UCSD-AML1 (cell line): Measurements from ENCODE around the gene RAB5A.
A peak's percentile ranks its signal among the peaks of the same experiment; 100 is the strongest.
"Not testable (repeated sequence)": the region's sequence is repeated elsewhere in the genome, so short reads cannot be mapped to it uniquely, and the experiment has no call there.

ENCODE experiments used
- DNase-seq: peaks from one replicate; lab custom pipeline; 2025; ENCODE audit not compliant: unreplicated experiment; lab: John Stamatoyannopoulos, UW

Gene RAB5A

GRCh38 chr3:19947549-19948225 is 790 bp downstream of the RAB5A start:
- peak; percentile 64 for DNase-seq

GRCh38 chr3:19948226-19948591 is 1.3 kb downstream of the RAB5A start:
- DNase-seq = no peak

DNA sequence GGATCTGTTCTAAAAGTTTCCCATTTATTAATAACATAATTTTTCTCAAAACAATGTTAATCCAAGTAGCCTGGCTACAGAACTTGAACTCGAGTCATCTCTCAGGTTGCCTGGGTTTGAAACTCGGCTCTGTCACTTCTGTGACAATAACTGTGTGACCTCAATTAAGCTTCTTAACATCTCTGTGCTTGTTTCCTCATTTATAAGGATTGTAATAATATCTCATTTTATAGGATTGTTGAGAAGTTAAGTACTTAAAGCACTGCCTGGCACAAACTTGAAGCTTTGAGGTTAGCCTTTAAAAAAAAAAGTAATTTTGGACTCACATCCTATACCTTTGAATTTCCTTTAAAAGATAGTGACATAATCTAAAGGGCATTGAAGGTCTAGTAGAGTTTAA is 3.4 kb downstream of the RAB5A start:
- no peak for DNase-seq

GRCh38 chr3:19954676-19955075 is 7.8 kb downstream of the RAB5A start:
- DNase-seq = no peak

DNA sequence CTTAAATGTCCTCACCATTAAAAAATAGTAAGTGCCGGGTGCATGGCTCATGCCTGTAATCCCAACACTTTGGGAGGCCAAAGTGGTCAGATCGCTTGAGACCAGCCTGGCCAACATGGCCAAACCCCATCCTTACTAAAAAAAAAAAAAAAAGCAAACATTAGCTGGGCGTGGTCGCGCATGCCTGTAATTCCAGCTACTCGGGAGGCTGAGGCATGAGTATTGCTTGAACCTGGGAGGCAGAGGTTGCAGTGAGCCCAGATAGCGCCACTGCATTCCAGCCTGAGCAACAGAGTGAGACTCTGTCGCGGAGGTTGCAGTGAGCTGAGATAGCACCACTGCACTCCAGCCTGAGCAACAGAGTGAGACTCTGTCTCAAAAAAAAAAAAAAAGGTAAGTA is 10.5 kb downstream of the RAB5A start:
- DNase-seq = not testable (repeated sequence)

- DNase-seq = no peak
Observed at GRCh38 chr3:19959505-19959904, 12.6 kb downstream of the RAB5A start.

DNA sequence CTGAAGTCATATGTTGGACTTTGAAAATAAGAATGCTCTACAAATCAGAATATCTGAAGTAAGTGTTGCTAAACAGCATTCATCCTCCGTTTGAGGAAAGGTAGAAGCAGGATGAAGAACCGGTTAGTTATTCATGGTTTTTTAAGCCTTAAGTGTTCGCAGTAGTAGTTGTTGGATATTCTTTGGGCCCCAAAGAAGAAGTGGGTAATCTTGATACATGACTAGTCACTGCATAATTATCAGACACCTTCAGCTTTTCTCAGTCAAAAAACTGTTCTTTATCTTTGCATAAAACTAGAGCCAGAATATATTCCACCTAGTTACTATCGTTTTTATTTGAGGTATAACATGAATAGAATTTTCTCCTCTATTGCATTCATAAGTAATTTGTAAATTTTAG is 13.8 kb downstream of the RAB5A start:
- DNase-seq = no peak

GRCh38 chr3:19961960-19962359 is 15.1 kb downstream of the RAB5A start:
- no peak for DNase-seq

DNA sequence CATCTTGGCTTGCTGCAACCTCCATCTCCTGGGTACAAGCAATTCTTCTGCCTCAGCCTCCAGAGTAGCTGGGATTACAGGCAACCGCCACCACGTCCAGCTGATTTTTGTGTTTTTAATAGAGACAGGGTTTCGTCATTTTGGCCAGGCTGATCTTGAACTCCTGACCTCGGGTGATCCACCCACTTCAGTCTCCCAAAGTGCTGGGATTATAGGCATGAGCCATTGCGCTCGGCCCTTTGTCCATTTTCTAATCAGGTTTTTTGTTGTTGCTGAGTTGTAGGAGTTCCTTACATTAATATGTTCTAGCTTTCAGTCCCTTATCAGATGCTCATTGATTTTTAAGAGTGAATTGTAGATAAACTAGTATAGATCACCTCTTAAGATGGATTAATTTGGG is 20.3 kb downstream of the RAB5A start:
- no peak for DNase-seq

GRCh38 chr3:19967812-19968211 is 20.9 kb downstream of the RAB5A start:
- DNase-seq = no peak

GRCh38 chr3:19970327-19970726 is 23.4 kb downstream of the RAB5A start:
- DNase-seq = no peak

- no peak for DNase-seq
Observed at GRCh38 chr3:19972054-19972453, 25.2 kb downstream of the RAB5A start.

DNA sequence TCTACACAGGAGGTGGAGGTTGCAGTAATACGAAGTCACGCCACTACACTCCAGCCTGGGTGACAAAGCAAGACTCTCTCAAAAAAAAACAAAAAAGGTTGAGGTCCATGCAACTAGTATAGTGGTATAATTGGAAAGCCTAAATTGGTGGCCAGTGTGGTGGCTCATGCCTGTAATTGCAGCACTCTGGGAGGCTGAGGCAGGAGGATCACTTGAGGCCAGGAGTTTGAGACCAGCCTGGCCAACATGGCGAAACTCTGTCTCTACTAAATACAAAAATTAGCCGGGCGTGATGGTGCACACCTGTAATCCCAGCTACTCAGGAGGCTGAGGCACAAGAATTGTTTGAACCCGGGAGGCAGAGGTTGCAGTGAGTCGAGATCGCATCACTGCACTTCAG is 42.0 kb downstream of the RAB5A start:
- DNase-seq = not testable (repeated sequence)

GRCh38 chr3:19994796-19995195 is 47.9 kb downstream of the RAB5A start:
- no peak for DNase-seq

GRCh38 chr3:19997502-19997901 is 50.6 kb downstream of the RAB5A start:
- no peak for DNase-seq

GRCh38 chr3:20001932-20002331 is 55.0 kb downstream of the RAB5A start:
- DNase-seq = no peak

DNA sequence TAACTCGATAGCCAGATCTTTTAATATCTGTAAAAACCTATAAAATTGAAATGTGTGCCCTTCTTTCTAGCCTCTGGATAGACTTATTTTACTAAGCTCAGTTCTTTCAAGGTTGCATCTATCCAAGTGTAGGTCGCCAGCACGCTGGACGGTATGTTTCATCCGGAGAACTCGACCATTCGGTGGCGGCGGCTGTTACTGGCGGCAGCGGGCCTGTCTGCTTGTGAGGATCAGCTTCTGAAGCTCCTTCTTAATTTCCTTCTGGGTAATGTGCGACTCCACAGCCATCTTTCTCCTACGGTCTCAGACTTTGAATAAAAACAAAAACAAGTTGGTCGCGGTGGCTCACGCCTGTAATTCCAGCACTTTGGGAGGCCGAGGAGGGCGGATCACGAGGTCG is 61.1 kb downstream of the RAB5A start:
- no peak for DNase-seq

DNA sequence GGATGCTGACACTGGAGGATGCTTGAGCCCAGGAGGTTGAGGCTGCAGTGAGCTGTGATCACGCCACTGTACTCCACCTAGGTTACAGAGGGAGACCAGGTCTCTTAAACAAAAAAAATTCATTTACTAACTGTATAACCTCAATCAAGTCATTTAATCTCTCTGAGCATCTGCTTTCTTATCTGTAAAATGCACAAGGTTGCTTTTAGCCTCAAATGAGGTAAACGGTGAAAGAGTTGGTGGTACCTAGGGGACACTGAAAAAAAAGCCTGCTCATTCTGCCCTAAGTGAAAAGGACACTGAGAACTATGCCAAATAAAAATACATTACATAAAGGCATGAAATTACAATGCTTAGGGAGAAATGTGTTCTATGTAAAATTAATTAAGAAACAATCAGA is 61.7 kb downstream of the RAB5A start:
- DNase-seq = no peak

GRCh38 chr3:20012164-20012563 is 65.3 kb downstream of the RAB5A start, which contains the start of gene PP2D1:
PP2D1 (minus strand) TSS chr3:20012264; CDS start chr3:20012072, 192 bp downstream.
- DNase-seq = no peak

DNA sequence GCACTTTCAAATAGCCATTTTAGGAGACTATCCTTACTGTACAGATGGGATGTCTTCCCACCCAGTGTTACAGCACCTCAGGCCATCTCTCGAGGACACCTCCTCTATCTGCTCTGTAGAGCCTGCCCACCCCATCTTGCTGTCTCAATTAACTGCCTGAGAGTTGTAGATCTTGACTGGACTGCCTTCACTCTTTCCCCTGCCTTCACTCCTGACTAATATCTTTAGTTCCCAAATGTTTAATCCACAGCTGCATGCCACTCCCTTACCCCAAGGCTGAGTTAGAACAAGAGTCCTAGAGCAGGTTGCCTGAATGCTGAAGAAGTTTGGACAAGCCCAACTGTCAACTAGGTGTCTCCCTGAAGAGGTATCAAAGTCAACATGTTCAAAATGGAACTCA is 66.5 kb downstream of the RAB5A start:
- DNase-seq = no peak

GRCh38 chr3:20015525-20015924 is 68.6 kb downstream of the RAB5A start:
- peak; percentile 9 for DNase-seq

- not testable (repeated sequence) for DNase-seq
Observed at GRCh38 chr3:20016076-20016475, 69.2 kb downstream of the RAB5A start.

- no peak for DNase-seq
Observed at GRCh38 chr3:20022954-20023622, 76.2 kb downstream of the RAB5A start.
